SK-N-SH treated with all-trans-retinoic acid at 6 μM for 48 hours (cell line): ENCODE measurements around the gene ASIC4.
A peak's percentile ranks its signal among the peaks of the same experiment; 100 is the strongest.

ENCODE experiments used
- ATAC-seq: fragments of 200-7000 bp; cut with Tn5 transposase; 3 replicates; pipeline ENCODE4 v1.9.1; 2020; ENCODE audit warnings: mild to moderate bottlenecking, moderate library complexity
- ARNTL ChIP-seq: fragments of 450-650 bp; formaldehyde crosslinking; IDR thresholded peaks from 2 replicates; pipeline ENCODE4 v1.5.0; 2020; ENCODE audit warnings: low read depth, mild to moderate bottlenecking, moderate library complexity, borderline replicate concordance
- BACH2 ChIP-seq: fragments of 250-450 bp; sonication (Bioruptor Pico); IDR thresholded peaks from 2 replicates; pipeline ENCODE4 v1.9.0; 2021; ENCODE audit warnings: mild to moderate bottlenecking, borderline replicate concordance
- CREB5 ChIP-seq: fragments of 250-450 bp; sonication (Bioruptor Pico); IDR thresholded peaks from 2 replicates; pipeline ENCODE4 v1.5.1; 2020; ENCODE audit warnings: low read depth, mild to moderate bottlenecking, moderate library complexity
- CSDC2 ChIP-seq: fragments of 250-450 bp; sonication (Bioruptor Pico); IDR thresholded peaks from 2 replicates; pipeline ENCODE4 v1.5.0; 2020; ENCODE audit warnings: mild to moderate bottlenecking, moderate library complexity
- CSRNP3 ChIP-seq: fragments of 250-450 bp; sonication (Bioruptor Pico); IDR thresholded peaks from 2 replicates; pipeline ENCODE4 v1.5.1; 2021; ENCODE audit warnings: mild to moderate bottlenecking, moderate library complexity
- ESRRG ChIP-seq: fragments of 250-450 bp; sonication (Bioruptor Pico); IDR thresholded peaks from 2 replicates; pipeline ENCODE4 v1.6.1; 2021; ENCODE audit warnings: mild to moderate bottlenecking
- GLIS3 ChIP-seq: fragments of 250-450 bp; sonication (Bioruptor Pico); IDR thresholded peaks from 2 replicates; pipeline ENCODE4 v1.5.0; 2020; ENCODE audit warnings: mild to moderate bottlenecking, moderate library complexity
- ISL1 ChIP-seq: fragments of 250-450 bp; sonication (Bioruptor Pico); IDR thresholded peaks from 2 replicates; pipeline ENCODE4 v2.1.2; 2022; ENCODE audit warnings: mild to moderate bottlenecking, moderate library complexity
- OSR1 ChIP-seq: fragments of 250-450 bp; sonication (Bioruptor Pico); IDR thresholded peaks from 2 replicates; pipeline ENCODE4 v1.8.0; 2022; ENCODE audit warnings: moderate library complexity, mild to moderate bottlenecking, inconsistent platforms
- PATZ1 ChIP-seq: fragments of 250-450 bp; sonication (Bioruptor Pico); IDR thresholded peaks from 2 replicates; pipeline ENCODE4 v1.8.0; 2020; ENCODE audit warnings: mild to moderate bottlenecking, moderate library complexity, borderline replicate concordance
- POU6F1 ChIP-seq: fragments of 250-450 bp; sonication (Bioruptor Pico); IDR thresholded peaks from 2 replicates; pipeline ENCODE4 v1.8.0; 2021; ENCODE audit warnings: low read depth, mild to moderate bottlenecking, moderate library complexity, borderline replicate concordance
- PPARA ChIP-seq: fragments of 250-450 bp; sonication (Bioruptor Pico); IDR thresholded peaks from 2 replicates; pipeline ENCODE4 v1.5.0; 2020; ENCODE audit warnings: mild to moderate bottlenecking, borderline replicate concordance
- SNAI2 ChIP-seq: fragments of 250-450 bp; sonication (Bioruptor Pico); IDR thresholded peaks from 2 replicates; pipeline ENCODE4 v1.5.0; 2020; ENCODE audit warnings: mild to moderate bottlenecking, moderate library complexity
- TCF4 ChIP-seq: fragments of 250-450 bp; sonication (Bioruptor Pico); IDR thresholded peaks from 2 replicates; pipeline ENCODE4 v1.8.0; 2021; ENCODE audit warnings: mild to moderate bottlenecking, moderate library complexity, borderline replicate concordance
- TOX ChIP-seq: fragments of 250-450 bp; sonication (Bioruptor Pico); IDR thresholded peaks from 2 replicates; pipeline ENCODE4 v1.8.0; 2021; ENCODE audit warnings: mild to moderate bottlenecking, moderate library complexity, borderline replicate concordance
- TSHZ2 ChIP-seq: fragments of 250-450 bp; sonication (Bioruptor Pico); IDR thresholded peaks from 2 replicates; pipeline ENCODE4 v1.5.0; 2020; ENCODE audit warnings: mild to moderate bottlenecking, moderate library complexity
- ZC3H10 ChIP-seq: fragments of 250-450 bp; sonication (Bioruptor Pico); IDR thresholded peaks from 2 replicates; pipeline ENCODE4 v1.5.1; 2021; ENCODE audit warnings: mild to moderate bottlenecking, moderate library complexity
- ZFP3 ChIP-seq: fragments of 250-450 bp; sonication (Bioruptor Pico); IDR thresholded peaks from 2 replicates; pipeline ENCODE4 v1.5.0; 2020; ENCODE audit warnings: mild to moderate bottlenecking, moderate library complexity
- ZFP30 ChIP-seq: fragments of 450-650 bp; formaldehyde crosslinking; IDR thresholded peaks from 2 replicates; pipeline ENCODE4 v1.5.0; 2022; ENCODE audit warnings: mild to moderate bottlenecking, moderate library complexity
- ZNF565 ChIP-seq: fragments of 450-650 bp; formaldehyde crosslinking; conservative IDR thresholded peaks from 2 replicates; pipeline ENCODE4 v1.5.0; 2020; ENCODE audit warnings: low read depth, mild to moderate bottlenecking, moderate library complexity
- ZNF70 ChIP-seq: fragments of 450-650 bp; formaldehyde crosslinking; IDR thresholded peaks from 2 replicates; pipeline ENCODE4 v1.5.0; 2020; ENCODE audit warnings: mild to moderate bottlenecking, moderate library complexity

Gene ASIC4

GRCh38 chr2:219496825-219497494 is 17.3 kb upstream of the ASIC4 start:
- ATAC-seq = no peak
- no peak for TF ChIP-seq TCF4
- TF ChIP-seq ARNTL (CRISPR knock-in tag) = no peak
- TF ChIP-seq ZNF565 = no peak
- no peak for TF ChIP-seq TOX (CRISPR knock-in tag)
- no peak for TF ChIP-seq TSHZ2 (CRISPR knock-in tag)
- no peak for TF ChIP-seq BACH2
- TF ChIP-seq CSRNP3 (CRISPR knock-in tag) = no peak
- no peak for TF ChIP-seq ESRRG (CRISPR knock-in tag)
- TF ChIP-seq OSR1 (CRISPR knock-in tag) = no peak
- no peak for TF ChIP-seq ZFP3 (CRISPR knock-in tag)
- TF ChIP-seq SNAI2 (CRISPR knock-in tag) = no peak
- TF ChIP-seq CREB5 (CRISPR knock-in tag) = no peak
- TF ChIP-seq PATZ1 (CRISPR knock-in tag) = no peak
- TF ChIP-seq, all 23 proteins: peak for 0

- TF ChIP-seq PATZ1 (CRISPR knock-in tag) (no peak), POU6F1 (CRISPR knock-in tag) (no peak), ISL1 (CRISPR knock-in tag) (no peak), ZC3H10 (CRISPR knock-in tag) (no peak), SNAI2 (CRISPR knock-in tag) (no peak), ZFP30 (CRISPR knock-in tag) (no peak), CSRNP3 (CRISPR knock-in tag) (no peak), ZNF70 (CRISPR knock-in tag) (no peak), ARNTL (CRISPR knock-in tag) (no peak), TCF4 (no peak), TOX (CRISPR knock-in tag) (no peak), GLIS3 (CRISPR knock-in tag) (no peak), CSDC2 (CRISPR knock-in tag) (no peak), TSHZ2 (CRISPR knock-in tag) (no peak), PPARA (CRISPR knock-in tag) (no peak), ESRRG (CRISPR knock-in tag) (no peak)
- ATAC-seq = peak; percentile 79
Measured at GRCh38 chr2:219497495-219498279, 16.6 kb upstream of the ASIC4 start.
